Endodermal cell (in vitro differentiated cells): ENCODE data around the gene SPOCK1. TPM values are rescaled to one million over a fixed set of nuclear protein-coding genes. Genes with fewer than 3 reads are reported as not detected.

Experiments used
- DNase-seq: peaks from one replicate; pipeline ENCODE4 v3.0.0-alpha.2; 2017
- H3K27ac ChIP-seq: 2 replicates; pipeline ENCODE4 v1.5.1; 2013; ENCODE audit warnings: mild to moderate bottlenecking, low read depth, low read length, moderate library complexity
- H3K27me3 ChIP-seq: 2 replicates; pipeline ENCODE4 v1.6.1; 2013; ENCODE audit warnings: mild to moderate bottlenecking, low read length, moderate library complexity; ENCODE audit not compliant: insufficient read depth, control insufficient read depth, poor library complexity, severe bottlenecking
- H3K36me3 ChIP-seq: 2 replicates; pipeline ENCODE4 v1.7.0; 2013; ENCODE audit warnings: mild to moderate bottlenecking, low read length, moderate library complexity; ENCODE audit not compliant: control insufficient read depth, insufficient read depth
- H3K4me1 ChIP-seq: one replicate; pipeline ENCODE4 v1.7.0; 2013; ENCODE audit warnings: low read length; ENCODE audit not compliant: control insufficient read depth, insufficient read depth
- H3K4me3 ChIP-seq: 2 replicates; pipeline ENCODE4 v1.5.1; 2013; ENCODE audit warnings: mild to moderate bottlenecking, low read length, moderate library complexity
- H3K9ac ChIP-seq: 2 replicates; pipeline ENCODE4 v1.6.1; 2013; ENCODE audit warnings: mild to moderate bottlenecking, low read length, moderate library complexity; ENCODE audit not compliant: poor library complexity, severe bottlenecking; ENCODE audit errors: extremely low read depth
- H3K9me3 ChIP-seq: 2 replicates; pipeline ENCODE4 v1.6.1; 2013; ENCODE audit warnings: mild to moderate bottlenecking, low read length, moderate library complexity; ENCODE audit not compliant: control insufficient read depth
- H3K27ac Mint-ChIP-seq: 2 replicates; pipeline ENCODE4 v1.8.0; 2020; ENCODE audit warnings: mixed read lengths
- H3K27me3 Mint-ChIP-seq: 2 replicates; pipeline ENCODE4 v1.8.0; 2021; ENCODE audit warnings: mild to moderate bottlenecking, mixed read lengths; ENCODE audit not compliant: insufficient read depth
- H3K36me3 Mint-ChIP-seq: 2 replicates; pipeline ENCODE4 v1.8.0; 2020; ENCODE audit warnings: low read depth, mixed read lengths
- H3K4me1 Mint-ChIP-seq: 2 replicates; pipeline ENCODE4 v1.8.0; 2020; ENCODE audit warnings: mixed read lengths
- H3K4me3 Mint-ChIP-seq: 2 replicates; pipeline ENCODE4 v1.8.0; 2020; ENCODE audit warnings: mild to moderate bottlenecking, moderate library complexity, mixed read lengths
- H3K9me3 Mint-ChIP-seq: 2 replicates; pipeline ENCODE4 v1.8.0; 2020; ENCODE audit warnings: mild to moderate bottlenecking, mixed read lengths
- CTCF ChIP-seq: fragments of 200-600 bp; sonication (generic); conservative IDR thresholded peaks from 2 replicates; pipeline ENCODE4 v1.5.0; 2021; ENCODE audit warnings: antibody characterized with exemption, mild to moderate bottlenecking
- WGBS, 2 experiments: methylation state at CpG; one replicate each; pipeline versions ENCODE4 v1.1.5 to v1.1.7; 2013; ENCODE audit warnings: missing lambda C conversion rate in 2 of 2, mixed read lengths in 1 of 2; ENCODE audit not compliant: insufficient coverage in 1 of 2, insufficient read length in 1 of 2; 5-methylcytosine and 5-hydroxymethylcytosine counted together
- total RNA-seq, 2 donors: library from RNA; stranded (reverse); fragmentation: NEBNext Ultra II Directional in 1 of 2; extraction: Animal tissue kit (Norgen Biotek cat#: 25700) in 1 of 2; gene quantifications; 2 replicates in 1 of 2; 3 replicates in 1 of 2; pipeline ENCODE4 v1.2.1, GENCODE V29; 2021

Gene SPOCK1
- total RNA-seq, 2 donors from 2014 or later: 25.8 to 39.8 TPM

DNA sequence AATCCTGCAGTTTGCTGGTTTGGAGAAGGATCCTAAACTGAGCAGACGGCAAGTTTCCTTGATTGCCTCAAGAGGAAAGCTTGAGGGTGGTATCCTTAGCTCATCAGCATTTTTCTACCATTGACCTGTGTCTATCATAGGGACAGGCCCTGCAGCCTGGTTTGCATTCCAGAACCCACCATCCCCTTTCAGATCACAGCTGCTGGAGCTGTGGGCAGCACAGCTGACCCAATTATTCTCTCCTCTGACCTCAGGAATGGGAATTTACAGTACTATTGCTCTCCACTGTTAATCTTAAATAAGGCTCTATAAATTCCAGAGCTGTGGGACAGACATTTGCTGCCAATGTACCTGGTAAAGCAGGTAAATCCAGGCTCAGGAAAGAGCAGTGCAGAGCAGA is 163.0 kb downstream of the SPOCK1 start:
- TF ChIP-seq CTCF: no peak
- no peak for DNase-seq
- WGBS, 2 experiments: 80 to 93% methylated on average over 1 of the region's 1 CpG

GRCh38 chr5:137335493-137335892 is 163.6 kb downstream of the SPOCK1 start:
- Mint-ChIP-seq H3K4me3 (no peak overlapping the region), H3K36me3 (no peaks in the 10 kb centered on the region)

More for the DNA sequence above, 163.0 kb downstream of the SPOCK1 start:
- Mint-ChIP-seq H3K27me3 (peaks cover 6% of the 10 kb centered on the region), H3K36me3 (no peaks in the 10 kb centered on the region), H3K27ac (no peak overlapping the region), H3K4me3 (no peak overlapping the region), H3K9me3 (no peaks in the 10 kb centered on the region), H3K4me1 (peaks cover 16% of the 10 kb centered on the region)
- Histone ChIP-seq H3K4me1 (peaks cover 4% of the 10 kb centered on the region), H3K36me3 (no peaks in the 10 kb centered on the region), H3K9ac (no peak overlapping the region), H3K4me3 (no peak overlapping the region), H3K27me3 (no peaks in the 10 kb centered on the region), H3K9me3 (no peaks in the 10 kb centered on the region), H3K27ac (no peak overlapping the region)

GRCh38 chr5:137333928-137334327 is 165.2 kb downstream of the SPOCK1 start:
- Histone ChIP-seq H3K9ac (no peak overlapping the region), H3K4me3 (no peak overlapping the region), H3K9me3 (no peaks in the 10 kb centered on the region), H3K27me3 (no peaks in the 10 kb centered on the region), H3K36me3 (no peaks in the 10 kb centered on the region), H3K4me1 (peaks cover 4% of the 10 kb centered on the region), H3K27ac (no peak overlapping the region)
- Mint-ChIP-seq H3K9me3 (no peaks in the 10 kb centered on the region), H3K4me3 (no peak overlapping the region), H3K36me3 (no peaks in the 10 kb centered on the region), H3K27me3 (peaks cover 1% of the 10 kb centered on the region), H3K4me1 (peaks cover 16% of the 10 kb centered on the region), H3K27ac (no peak overlapping the region)
- no peak for DNase-seq
- no peak for TF ChIP-seq CTCF
- 92 to 94% methylated on average over 2 to 3 of the region's 3 CpGs for WGBS, 2 experiments

More at GRCh38 chr5:137335493-137335892, 163.6 kb downstream of the SPOCK1 start:
- Histone ChIP-seq H3K36me3 (no peaks in the 10 kb centered on the region), H3K4me3 (no peak overlapping the region), H3K9me3 (no peaks in the 10 kb centered on the region), H3K27ac (no peak overlapping the region), H3K27me3 (no peaks in the 10 kb centered on the region), H3K4me1 (peaks cover 4% of the 10 kb centered on the region), H3K9ac (no peak overlapping the region)
- 91 to 97% methylated on average over 5 of the region's 5 CpGs for WGBS, 2 experiments
- no peaks in the 10 kb centered on the region for H3K9me3 Mint-ChIP-seq
- peaks cover 6% of the 10 kb centered on the region for H3K27me3 Mint-ChIP-seq
- peaks cover 16% of the 10 kb centered on the region for H3K4me1 Mint-ChIP-seq
- TF ChIP-seq CTCF: no peak
- no peak overlapping the region for H3K27ac Mint-ChIP-seq
- no peak for DNase-seq
